PC-3 (cell line): Measurements from ENCODE around the gene GPD2. TPM values are rescaled to one million over a fixed set of nuclear protein-coding genes. Genes with fewer than 3 reads are reported as not detected.
A peak's percentile ranks its signal among the peaks of the same experiment; 100 is the strongest.

Experiments
- ATAC-seq: fragments of 200-7000 bp; cut with Tn5 transposase; 2 replicates; pipeline ENCODE4 v1.9.1; 2020; ENCODE audit warnings: mild to moderate bottlenecking, moderate library complexity
- BruUV-seq: library from RNA; stranded (reverse); fragments of 400-500 nt; replicated peaks from 2 replicates; lab custom pipeline; 2021; lab: Mats Ljungman, UMichigan
- CTCF ChIA-PET: fragments of 300-600 bp; sonication (Branson Sonifier 250); formaldehyde crosslinking; loops from one replicate; lab custom pipeline; 2022; ENCODE audit warnings: antibody characterized with exemption; lab: Charles Lee
- POLR2A ChIA-PET: fragments of 300-600 bp; sonication (Branson Sonifier 250); formaldehyde crosslinking; loops from one replicate; lab custom pipeline; 2022; ENCODE audit warnings: antibody characterized with exemption; ENCODE audit not compliant: unreplicated experiment; lab: Charles Lee
- DNase-seq: peaks from one replicate; pipeline ENCODE4 v3.0.0-alpha.2; 2015
- H2AFZ ChIP-seq: fragments of 300-600 bp; sonication (generic); 2 replicates; pipeline ENCODE4 v1.6.0; 2016; ENCODE audit warnings: antibody characterized with exemption, low read length
- H3F3A ChIP-seq: fragments of 300-600 bp; sonication (generic); one replicate; pipeline ENCODE4 v1.6.0; 2017; ENCODE audit warnings: antibody characterized with exemption, low read length, control low read depth, mild to moderate bottlenecking; ENCODE audit not compliant: unreplicated experiment
- H3K27ac ChIP-seq: fragments of 300-600 bp; sonication (generic); 2 replicates; pipeline ENCODE4 v1.5.1; 2016; ENCODE audit warnings: mild to moderate bottlenecking, low read length
- H3K27me3 ChIP-seq: fragments of 300-600 bp; sonication (generic); 2 replicates; pipeline ENCODE4 v1.6.1; 2016; ENCODE audit warnings: low read length, mixed read lengths
- H3K36me3 ChIP-seq: fragments of 300-600 bp; sonication (generic); 2 replicates; pipeline ENCODE4 v1.6.1; 2016; ENCODE audit warnings: low read depth, mixed run types, low read length, mixed read lengths
- H3K4me1 ChIP-seq: fragments of 300-600 bp; sonication (generic); 2 replicates; pipeline ENCODE4 v1.5.1; 2016; ENCODE audit warnings: low read length; ENCODE audit not compliant: insufficient read depth
- H3K4me2 ChIP-seq: fragments of 300-600 bp; sonication (generic); 2 replicates; pipeline ENCODE4 v1.6.0; 2016; ENCODE audit warnings: low read length
- H3K4me3 ChIP-seq: fragments of 300-600 bp; sonication (generic); 2 replicates; pipeline ENCODE4 v1.5.1; 2016; ENCODE audit warnings: mild to moderate bottlenecking, low read length, mixed read lengths
- H3K79me2 ChIP-seq: fragments of 300-600 bp; sonication (generic); 2 replicates; pipeline ENCODE4 v1.6.1; 2017; ENCODE audit warnings: low read length, mixed read lengths
- H3K9ac ChIP-seq: fragments of 300-600 bp; sonication (generic); 2 replicates; pipeline ENCODE4 v1.6.0; 2016; ENCODE audit warnings: mild to moderate bottlenecking, low read length
- H3K9me2 ChIP-seq: fragments of 300-600 bp; sonication (generic); replicated peaks from 2 replicates; pipeline ENCODE4 v1.6.1; 2016; ENCODE audit warnings: mixed run types, low read length, mixed read lengths
- H3K9me3 ChIP-seq: fragments of 300-600 bp; sonication (generic); 2 replicates; pipeline ENCODE4 v1.6.1; 2016; ENCODE audit warnings: low read length, mixed read lengths
- H4K20me1 ChIP-seq: fragments of 300-600 bp; sonication (generic); 2 replicates; pipeline ENCODE4 v1.6.1; 2016; ENCODE audit warnings: low read length, mixed read lengths
- CTCF ChIP-seq: fragments of 300-600 bp; sonication (generic); conservative IDR thresholded peaks from 2 replicates; pipeline ENCODE4 v1.5.1; 2017; ENCODE audit warnings: antibody characterized with exemption, low read depth, mild to moderate bottlenecking, low read length
- EZH2 ChIP-seq: fragments of 300-600 bp; sonication (generic); IDR thresholded peaks from one replicate; pipeline ENCODE4 v1.6.1; 2017; ENCODE audit warnings: antibody characterized with exemption, mild to moderate bottlenecking, low read length; ENCODE audit not compliant: unreplicated experiment
- EZH2phosphoT487 ChIP-seq: fragments of 300-600 bp; sonication (generic); IDR thresholded peaks from 2 replicates; pipeline ENCODE4 v1.6.1; 2018; ENCODE audit warnings: mild to moderate bottlenecking, antibody characterized with exemption, low read length, borderline replicate concordance
- intact Hi-C: fragments of 100-400 bp; cut with micrococcal nuclease; formaldehyde crosslinking; loops from 2 replicates; pipeline ENCODE4 v1.9.0; 2023
- total RNA-seq: library from RNA; depleted of rRNA; stranded (reverse); fragments of >200 nt; gene quantifications from 2 replicates; pipeline ENCODE4 v1.2.3, GENCODE V29; 2014

GPD2 gene
- total RNA-seq, 1 experiment from 2014 or later = 107 TPM

GRCh38 chr2:156476850-156477206, 40.6 kb downstream of the GPD2 start:
- ATAC-seq = peak; percentile 76

GRCh38 chr2:156480376-156480775, 44.2 kb downstream of the GPD2 start:
- H4K20me1 ChIP-seq = no peaks in the 10 kb centered on the region
- no peak for DNase-seq
- CTCF ChIA-PET = no interaction called here

More at GRCh38 chr2:156476850-156477206, 40.6 kb downstream of the GPD2 start:
- Histone ChIP-seq H3F3A (no peaks in the 10 kb centered on the region), H2AFZ (no peak overlapping the region), H3K9me2 (no peaks in the 10 kb centered on the region), H3K9ac (no peak overlapping the region), H3K4me2 (peak overlapping the region; percentile 50), H3K79me2 (peaks cover 19% of the 10 kb centered on the region), H3K4me3 (no peak overlapping the region), H3K36me3 (peaks cover 6% of the 10 kb centered on the region; the same call in 1 of the 2 replicates), H4K20me1 (no peaks in the 10 kb centered on the region), H3K27me3 (no peaks in the 10 kb centered on the region), H3K4me1 (peaks cover 32% of the 10 kb centered on the region), H3K9me3 (no peaks in the 10 kb centered on the region), H3K27ac (peak overlapping the region; percentile 16)
- BruUV-seq = no TSS peak
- DNase-seq = peak; percentile 76
- TF ChIP-seq EZH2phosphoT487 = no peak
- POLR2A ChIA-PET = no interaction called here
- CTCF ChIA-PET = no interaction called here
- intact Hi-C loops = no loop called here

DNA sequence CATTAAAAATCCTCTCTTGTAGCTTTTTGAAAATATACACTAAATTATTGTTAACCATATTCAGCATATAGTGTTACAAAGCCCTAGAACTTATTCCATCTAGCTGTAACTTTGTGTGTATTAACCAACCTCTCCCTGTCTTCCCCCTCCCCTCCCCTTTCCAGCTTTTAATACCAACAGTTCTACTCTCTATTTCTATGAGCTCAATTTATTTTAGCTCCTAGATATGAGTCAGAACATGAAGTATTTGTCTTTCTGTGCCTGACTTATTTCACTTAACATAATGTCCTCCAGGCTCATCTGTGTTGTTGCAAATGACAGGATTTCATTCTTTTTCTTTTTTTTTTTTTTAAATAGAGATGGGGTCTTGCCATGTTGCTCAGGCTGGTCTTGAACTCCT, 45.1 kb downstream of the GPD2 start:
- no peak overlapping the region for H2AFZ ChIP-seq
- H3K27ac ChIP-seq = no peak overlapping the region
- H3K9me2 ChIP-seq = no peaks in the 10 kb centered on the region
- DNase-seq = no peak
- intact Hi-C loops = no loop called here
- no peak for TF ChIP-seq CTCF
- TF ChIP-seq EZH2 = no peak
- no peak for TF ChIP-seq EZH2phosphoT487
- no peak overlapping the region for H3K9ac ChIP-seq
- no peaks in the 10 kb centered on the region for H4K20me1 ChIP-seq
- peaks cover 48% of the 10 kb centered on the region for H3K4me1 ChIP-seq
- CTCF ChIA-PET = interaction anchor here (0.6 kb wide), 1 partner anchor 147 kb away, joined by 3 read pairs; no protein-coding TSS in a partner anchor
- no peaks in the 10 kb centered on the region for H3F3A ChIP-seq
- peak; percentile 59 for ATAC-seq
- no peak overlapping the region for H3K4me2 ChIP-seq
- peaks cover 6% of the 10 kb centered on the region; the same call in 1 of the 2 replicates for H3K36me3 ChIP-seq
- H3K79me2 ChIP-seq = peaks cover 20% of the 10 kb centered on the region
- BruUV-seq = no TSS peak
- H3K9me3 ChIP-seq = no peaks in the 10 kb centered on the region
- H3K27me3 ChIP-seq = no peaks in the 10 kb centered on the region
- POLR2A ChIA-PET = interaction anchor here (0.6 kb wide), 2 partner anchors 45 to 601 kb away, joined by 3 to 7 read pairs; no protein-coding TSS in a partner anchor
- no peak overlapping the region for H3K4me3 ChIP-seq

More at GRCh38 chr2:156480376-156480775, 44.2 kb downstream of the GPD2 start:
- Histone ChIP-seq H3K36me3 (peaks cover 6% of the 10 kb centered on the region; the same call in 1 of the 2 replicates), H3K9me3 (no peaks in the 10 kb centered on the region), H3K9ac (no peak overlapping the region), H3K27me3 (no peaks in the 10 kb centered on the region), H3K27ac (no peak overlapping the region), H3K4me1 (peaks cover 44% of the 10 kb centered on the region), H3K4me3 (no peak overlapping the region), H3K9me2 (no peaks in the 10 kb centered on the region), H3F3A (no peaks in the 10 kb centered on the region), H3K4me2 (no peak overlapping the region), H3K79me2 (peaks cover 11% of the 10 kb centered on the region), H2AFZ (no peak overlapping the region)
- POLR2A ChIA-PET = no interaction called here
- no peak for TF ChIP-seq EZH2
- no peak for TF ChIP-seq CTCF
- no peak for TF ChIP-seq EZH2phosphoT487
- intact Hi-C loops = no loop called here
- ATAC-seq = no peak
- BruUV-seq = no TSS peak
